Stimulated activated CD4-positive, alpha-beta T cell treated with anti-CD3 and anti-CD28 coated beads, Interleukin-1b, Interleukin-23, amount 100 ng/mL, for 48 hours (primary cell): ENCODE measurements around the gene RPGR.

Experiments used
- DNase-seq: peaks from one replicate; pipeline ENCODE4 v3.0.0-alpha.2; 2020

RPGR gene

GRCh38 chrX:38318606-38319005 is 8.7 kb downstream of the RPGR start:
- DNase-seq: no peak

- no peak for DNase-seq
Measured at GRCh38 chrX:38318196-38318595, 9.1 kb downstream of the RPGR start.

GRCh38 chrX:38315186-38315585 is 12.1 kb downstream of the RPGR start:
- no peak for DNase-seq

DNA sequence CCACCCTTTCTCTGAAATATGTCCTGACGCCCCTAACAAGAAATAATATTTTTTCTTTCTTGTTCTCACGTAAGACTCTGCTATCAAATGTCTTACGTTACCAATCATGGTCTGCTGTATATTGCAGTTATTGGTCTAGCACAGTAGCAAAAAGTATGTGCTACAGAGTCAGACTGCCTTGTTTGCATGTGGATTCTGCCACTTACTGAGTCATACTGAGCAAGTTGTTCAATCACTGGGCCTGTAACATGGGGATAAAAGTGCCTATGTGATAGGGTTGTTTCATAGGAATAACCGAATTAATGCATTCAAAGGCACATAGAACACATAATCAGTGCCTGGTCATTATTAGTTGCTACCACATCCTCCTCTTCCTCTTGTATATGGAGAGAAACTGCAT is 14.1 kb downstream of the RPGR start:
- no peak for DNase-seq

DNA sequence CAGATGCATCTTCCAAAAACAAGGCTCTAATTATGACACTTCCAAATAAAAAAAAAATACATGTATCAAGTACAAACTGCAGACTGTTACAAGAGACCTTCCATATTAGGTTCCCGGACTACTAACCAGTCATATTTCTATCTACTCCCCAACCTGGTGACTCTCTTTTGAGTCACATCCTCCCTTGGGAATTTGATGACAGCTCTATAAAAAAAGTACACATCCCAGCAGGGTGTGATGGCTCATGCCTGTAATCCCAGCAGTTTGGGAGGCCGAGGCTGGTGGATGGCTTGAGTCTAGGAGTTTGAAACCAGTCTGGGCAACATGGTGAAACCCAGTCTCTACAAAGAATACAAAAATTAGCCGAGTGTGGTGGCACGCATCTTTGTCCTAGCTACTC is 14.9 kb downstream of the RPGR start:
- no peak for DNase-seq

GRCh38 chrX:38311743-38312142 is 15.6 kb downstream of the RPGR start:
- no peak for DNase-seq

GRCh38 chrX:38305971-38306370 is 21.3 kb downstream of the RPGR start:
- no peak for DNase-seq

- no peak for DNase-seq
Measured at GRCh38 chrX:38304010-38304409, 23.3 kb downstream of the RPGR start.

DNA sequence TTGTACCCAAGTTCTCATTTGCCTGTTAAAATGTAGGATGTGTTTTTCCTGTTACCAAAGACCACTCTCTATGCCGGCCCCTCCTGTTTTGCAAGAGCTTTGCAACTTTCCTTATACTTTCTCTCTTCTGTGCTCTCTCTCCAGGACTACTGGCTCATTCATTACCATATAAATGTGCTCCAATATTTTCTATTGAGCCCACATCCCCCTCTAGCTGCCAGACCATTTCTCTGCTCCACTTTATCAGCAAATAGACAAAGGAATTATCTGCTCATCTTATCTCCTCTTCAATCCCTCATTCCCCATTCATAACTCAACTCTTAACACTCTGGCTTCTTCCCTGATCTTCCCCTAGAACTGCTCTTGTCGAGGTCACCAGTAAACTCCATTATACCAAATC is 33.6 kb downstream of the RPGR start:
- DNase-seq: no peak

GRCh38 chrX:38287674-38288073 is 39.6 kb downstream of the RPGR start:
- DNase-seq: no peak

- no peak for DNase-seq
Measured at GRCh38 chrX:38285649-38286048, 41.7 kb downstream of the RPGR start.

GRCh38 chrX:38282049-38282448 is 45.3 kb downstream of the RPGR start:
- DNase-seq: no peak

DNA sequence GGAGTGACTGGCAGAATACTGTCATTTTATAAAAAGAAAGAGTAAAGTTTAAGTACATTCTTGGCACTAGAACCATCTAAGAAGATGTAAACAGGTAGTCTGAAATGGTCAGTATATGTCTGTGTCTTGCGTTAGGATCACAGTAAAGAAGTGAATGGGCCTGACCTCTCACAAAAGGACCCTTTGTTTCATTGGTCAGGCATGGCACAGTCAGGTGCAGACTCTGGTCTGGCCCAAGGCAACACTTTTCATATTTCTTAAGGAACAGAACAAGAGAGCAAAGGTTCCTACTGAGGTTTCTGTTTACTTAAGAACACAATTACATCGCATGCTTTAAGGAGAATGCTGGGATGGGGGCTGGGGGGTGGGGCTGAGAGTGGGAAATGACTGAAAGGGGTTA is 48.1 kb downstream of the RPGR start:
- DNase-seq: no peak

DNA sequence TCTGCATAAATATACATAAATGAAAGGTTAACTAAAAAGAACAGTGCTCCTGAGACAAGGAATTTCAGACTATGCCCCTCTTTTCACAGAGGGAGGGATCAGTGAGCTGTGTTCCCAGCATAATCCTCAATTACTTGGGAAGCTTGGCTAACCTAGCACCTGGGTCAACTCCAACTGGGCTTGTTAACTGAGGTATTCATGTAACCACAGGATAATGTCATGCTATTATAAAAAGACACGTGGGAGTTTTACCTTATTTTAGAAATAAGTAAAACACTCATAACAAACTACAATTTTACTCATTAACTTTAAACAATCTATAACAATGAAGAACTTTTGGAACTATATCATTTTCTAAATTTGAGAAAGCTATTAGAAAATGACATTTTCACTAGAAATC is 48.6 kb downstream of the RPGR start:
- no peak for DNase-seq

GRCh38 chrX:38277802-38278201 is 49.5 kb downstream of the RPGR start:
- DNase-seq: no peak

- no peak for DNase-seq
Measured at GRCh38 chrX:38277136-38277535, 50.2 kb downstream of the RPGR start.

DNA sequence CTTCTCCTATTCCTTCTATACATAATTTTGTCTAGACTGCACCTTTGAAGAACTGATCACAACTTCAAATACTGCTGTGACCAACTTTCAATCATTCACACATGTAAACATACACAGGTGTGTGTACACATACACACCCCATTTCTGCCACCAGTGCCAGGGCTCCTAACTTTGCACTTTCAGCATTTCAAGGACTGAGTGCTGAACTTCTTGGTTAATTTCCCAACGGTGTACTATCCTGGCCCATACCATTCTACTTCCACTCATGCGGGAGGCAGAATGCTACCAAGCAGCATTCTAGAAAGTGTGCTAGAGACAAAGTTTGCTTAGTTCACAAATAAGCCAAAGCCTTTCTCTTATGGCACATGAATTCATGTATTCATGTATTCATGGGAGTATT is 51.2 kb downstream of the RPGR start:
- DNase-seq: no peak

- DNase-seq: no peak
Measured at GRCh38 chrX:38275615-38276014, 51.7 kb downstream of the RPGR start.

DNA sequence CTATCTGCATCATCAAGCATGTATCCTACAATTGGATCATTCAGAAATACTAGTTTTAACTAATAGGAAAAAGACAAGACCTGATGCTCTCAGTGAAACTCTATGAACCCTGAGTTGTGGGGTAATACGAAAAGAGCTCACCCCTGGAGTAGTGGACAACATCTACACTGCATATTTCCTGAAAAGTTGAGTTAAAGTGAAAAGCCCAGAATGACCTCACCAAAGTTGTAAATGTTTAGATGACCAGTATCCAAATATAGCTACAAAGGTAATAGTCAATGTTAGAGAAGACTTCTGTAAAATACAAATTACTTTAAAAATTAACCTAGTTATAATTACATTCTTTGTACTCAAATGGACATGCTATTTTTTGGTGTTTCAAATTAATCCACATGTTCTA is 53.9 kb downstream of the RPGR start:
- no peak for DNase-seq

GRCh38 chrX:38271154-38271716 is 56.1 kb downstream of the RPGR start:
- no peak for DNase-seq

DNA sequence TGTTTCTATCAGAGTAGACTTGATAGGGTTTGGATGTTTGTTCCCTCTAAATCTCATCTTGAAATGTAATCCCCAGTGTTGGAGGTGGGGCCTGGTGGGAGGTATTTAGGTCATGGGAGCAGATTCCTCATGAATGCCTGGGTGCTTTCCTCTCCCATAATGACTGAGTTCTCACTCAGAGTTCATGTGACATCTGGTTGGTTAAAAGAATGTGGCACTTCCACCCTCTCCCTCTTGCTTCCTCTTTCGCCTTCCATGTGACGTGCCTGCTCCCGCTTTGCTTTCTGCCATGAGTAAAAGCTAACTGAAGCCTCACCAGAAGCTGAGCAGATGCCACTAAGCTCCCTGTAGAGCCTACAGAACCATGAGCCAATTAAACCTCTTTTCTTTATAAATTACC is 59.3 kb downstream of the RPGR start:
- DNase-seq: no peak

DNA sequence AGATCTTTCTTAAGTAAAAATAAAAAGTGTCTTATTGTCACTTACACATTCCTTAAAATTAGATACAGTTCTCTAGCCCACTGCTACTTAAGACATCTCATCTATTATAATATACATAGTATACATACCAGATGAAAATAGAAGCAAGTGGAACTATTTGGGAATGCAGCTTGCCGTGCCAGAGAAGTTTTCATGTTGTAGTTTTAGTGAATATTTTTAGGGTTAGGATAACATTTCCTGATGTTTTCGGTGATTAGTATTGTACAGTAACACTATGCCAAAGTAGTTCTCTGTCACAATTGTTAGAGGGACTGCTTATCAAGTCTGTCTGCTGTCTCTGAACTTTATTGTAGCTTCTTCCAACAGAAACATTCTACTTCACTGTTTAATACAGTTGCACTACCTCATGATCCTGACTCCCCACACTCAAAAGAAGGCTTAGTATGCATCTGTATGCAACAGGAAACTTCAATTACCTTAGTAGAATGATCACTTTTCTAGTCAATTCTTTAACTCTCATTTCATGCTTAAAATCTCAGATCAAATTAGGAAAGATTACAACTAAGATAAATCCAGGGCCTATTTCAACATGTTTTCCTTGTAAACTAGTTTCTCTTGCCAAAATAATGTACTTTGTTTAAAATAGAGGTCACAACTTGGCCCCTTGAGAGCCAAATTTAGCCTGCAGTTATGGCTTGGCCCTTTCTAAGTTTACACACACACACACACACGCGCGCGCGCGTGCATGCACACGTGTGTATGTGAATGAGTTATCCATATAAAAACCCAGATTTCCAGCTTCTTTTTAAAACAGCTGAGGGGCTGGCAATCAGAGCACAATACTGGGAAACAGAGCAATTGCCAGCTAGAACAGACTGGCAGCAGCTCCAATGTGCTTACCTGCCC is 64.3 kb downstream of the RPGR start:
- no peak for DNase-seq

- no peak for DNase-seq
Measured at GRCh38 chrX:38260231-38260630, 67.1 kb downstream of the RPGR start.

- no peak for DNase-seq
Measured at GRCh38 chrX:38256019-38256418, 71.3 kb downstream of the RPGR start.

DNA sequence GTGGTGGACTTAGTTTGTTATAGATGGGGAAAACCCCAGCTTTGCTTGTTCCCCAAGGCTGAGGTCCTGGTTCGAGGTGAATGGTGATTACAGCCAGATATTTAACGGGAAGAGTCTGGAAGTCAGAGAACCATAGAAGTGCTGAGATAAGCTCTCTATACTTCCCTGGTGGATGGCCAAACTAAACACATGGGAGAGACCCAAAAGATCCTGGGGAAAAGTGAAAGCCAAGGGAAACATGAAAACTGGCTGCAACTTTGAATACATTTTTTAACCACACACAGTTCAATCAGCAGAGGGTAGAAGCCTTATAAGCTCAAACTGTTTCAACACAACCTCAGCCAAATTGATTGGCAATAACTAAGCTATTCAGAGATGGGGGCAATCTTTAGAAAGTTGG is 77.3 kb downstream of the RPGR start:
- DNase-seq: no peak
